ENCODE data around the gene TYSND1.

TYSND1 gene

GRCh38 chr10:70148516-70148915 is 2.0 kb upstream of the TYSND1 start:
- no peak for DNase-seq (ENCODE audit: low spot score in 2 of 2)
- Mint-ChIP-seq H3K27ac (no peak overlapping the region), H3K4me1 (peaks cover 13% of the 10 kb centered on the region), H3K9me3 (no peaks in the 10 kb centered on the region), H3K36me3 (peaks cover 16% of the 10 kb centered on the region), H3K4me3 (no peak overlapping the region), H3K27me3 (no peaks in the 10 kb centered on the region)
- ATAC-seq (ENCODE audit: low read depth): no peak

GRCh38 chr10:70147259-70147625 is 742 bp upstream of the TYSND1 start:
- Mint-ChIP-seq H3K4me3 (peak overlapping the region; percentile 83), H3K9me3 (no peaks in the 10 kb centered on the region), H3K27ac (peak overlapping the region; percentile 88), H3K36me3 (peaks cover 10% of the 10 kb centered on the region), H3K4me1 (peaks cover 22% of the 10 kb centered on the region), H3K27me3 (no peaks in the 10 kb centered on the region)
- ATAC-seq (ENCODE audit: low read depth) (no peak), DNase-seq (ENCODE audit: low spot score in 2 of 2) (no peak)

- Mint-ChIP-seq H3K4me3 (peak overlapping the region; percentile 83), H3K36me3 (peaks cover 7% of the 10 kb centered on the region), H3K27me3 (no peaks in the 10 kb centered on the region), H3K4me1 (peaks cover 22% of the 10 kb centered on the region), H3K9me3 (no peaks in the 10 kb centered on the region), H3K27ac (peak overlapping the region; percentile 88)
- DNase-seq (ENCODE audit: low spot score in 2 of 2): peak; percentile 62 to 71
- ATAC-seq (ENCODE audit: low read depth): peak; percentile 69
Observed at GRCh38 chr10:70145666-70146488, 623 bp downstream of the TYSND1 start.

- no peak for DNase-seq (ENCODE audit: low spot score in 2 of 2)
- peak overlapping the region; percentile 88 for H3K27ac Mint-ChIP-seq
Observed at GRCh38 chr10:70145166-70145665, 1.3 kb downstream of the TYSND1 start.

DNA sequence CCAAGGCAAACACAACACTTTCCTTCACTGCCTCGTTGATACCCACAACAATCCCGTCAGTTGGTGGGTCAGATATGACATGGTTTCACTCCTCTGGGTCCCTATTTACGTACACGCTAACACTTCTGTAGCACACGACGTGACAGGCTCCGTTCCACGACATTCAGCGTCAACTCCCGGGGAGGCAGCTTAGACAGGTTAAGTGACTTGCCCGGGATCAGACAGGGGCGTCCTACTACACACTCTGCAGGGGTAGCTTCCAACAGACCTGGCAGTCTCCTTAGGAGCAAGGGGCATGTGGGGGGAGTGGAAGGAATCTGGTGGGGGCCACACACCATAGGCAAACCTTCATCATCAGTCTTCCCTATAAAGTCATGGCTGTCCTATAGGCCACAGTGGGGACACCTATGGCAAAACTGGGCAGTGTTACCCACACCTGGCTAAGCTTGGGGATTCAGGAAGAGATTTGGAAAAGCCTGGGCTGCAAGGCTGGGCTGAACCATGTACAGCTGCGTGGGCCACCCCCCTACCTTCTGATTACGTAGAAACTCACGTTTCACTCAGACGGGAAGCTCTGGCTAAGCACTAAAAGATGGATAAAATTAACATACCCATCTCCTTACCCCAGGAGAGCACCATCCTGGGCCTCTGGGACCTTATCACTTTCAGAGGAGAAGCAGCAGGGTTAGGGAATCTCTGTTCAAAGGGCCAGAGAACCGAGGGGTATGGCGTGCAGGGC is 2.0 kb downstream of the TYSND1 start:
- DNase-seq (ENCODE audit: low spot score in 2 of 2): no peak
- peak overlapping the region; percentile 83 for H3K4me3 Mint-ChIP-seq
- no peaks in the 10 kb centered on the region for H3K9me3 Mint-ChIP-seq
- no peaks in the 10 kb centered on the region for H3K27me3 Mint-ChIP-seq
- peaks cover 7% of the 10 kb centered on the region for H3K36me3 Mint-ChIP-seq
- peaks cover 22% of the 10 kb centered on the region for H3K4me1 Mint-ChIP-seq
- H3K27ac Mint-ChIP-seq: peak overlapping the region; percentile 88
- ATAC-seq (ENCODE audit: low read depth): no peak

More at GRCh38 chr10:70145166-70145665, 1.3 kb downstream of the TYSND1 start:
- Mint-ChIP-seq H3K9me3 (no peaks in the 10 kb centered on the region), H3K27me3 (no peaks in the 10 kb centered on the region), H3K4me3 (peak overlapping the region; percentile 83), H3K36me3 (peaks cover 5% of the 10 kb centered on the region), H3K4me1 (peaks cover 22% of the 10 kb centered on the region)
- peak; percentile 6 for ATAC-seq (ENCODE audit: low read depth)

DNA sequence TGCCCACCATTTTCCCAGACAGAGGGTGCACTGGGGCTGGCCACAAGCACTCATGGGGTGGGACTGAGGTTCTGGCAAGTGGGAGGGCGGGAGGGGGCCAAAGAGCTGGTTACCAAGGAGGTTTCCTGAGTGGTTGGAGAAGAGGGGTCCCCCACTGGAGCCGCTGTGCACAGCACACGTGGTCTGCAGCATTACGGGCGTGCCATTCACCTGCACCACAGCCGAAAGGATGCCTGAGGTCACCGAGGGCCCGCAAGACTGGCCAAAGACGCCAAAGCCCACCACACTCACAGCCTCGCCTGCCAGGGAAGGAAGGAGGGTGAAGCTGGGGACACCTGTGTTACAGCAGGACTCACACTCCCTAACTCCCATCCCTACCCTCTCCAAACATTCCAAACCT is 3.9 kb downstream of the TYSND1 start:
- H3K27ac Mint-ChIP-seq: no peak overlapping the region
- no peak for ATAC-seq (ENCODE audit: low read depth)
- no peaks in the 10 kb centered on the region for H3K27me3 Mint-ChIP-seq
- peaks cover 9% of the 10 kb centered on the region for H3K36me3 Mint-ChIP-seq
- no peak for DNase-seq (ENCODE audit: low spot score in 2 of 2)
- peaks cover 22% of the 10 kb centered on the region for H3K4me1 Mint-ChIP-seq
- no peak overlapping the region for H3K4me3 Mint-ChIP-seq
- H3K9me3 Mint-ChIP-seq: no peaks in the 10 kb centered on the region

DNA sequence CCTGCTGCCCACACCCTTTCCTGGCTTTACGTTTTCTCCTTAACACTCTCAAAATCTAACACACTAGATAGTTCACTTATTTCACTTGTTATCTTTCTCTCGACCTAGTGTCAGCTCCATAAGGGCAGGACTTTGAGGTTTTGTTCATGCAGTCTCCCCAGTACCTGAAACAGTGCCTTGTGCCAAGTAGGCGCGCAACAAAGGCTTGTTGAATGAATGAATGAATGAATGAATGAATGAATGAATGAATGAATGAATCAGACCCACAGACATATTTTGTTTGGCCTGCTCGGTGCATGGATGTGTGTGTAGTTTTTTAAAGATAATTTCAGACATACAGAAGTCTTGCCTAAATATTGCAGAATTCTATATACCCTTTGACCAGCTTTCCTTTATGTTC is 6.2 kb downstream of the TYSND1 start:
- no peak overlapping the region for H3K4me3 Mint-ChIP-seq
- peaks cover 13% of the 10 kb centered on the region for H3K36me3 Mint-ChIP-seq
- peaks cover 22% of the 10 kb centered on the region for H3K4me1 Mint-ChIP-seq
- DNase-seq (ENCODE audit: low spot score in 2 of 2): no peak
- no peak for ATAC-seq (ENCODE audit: low read depth)
- no peak overlapping the region for H3K27ac Mint-ChIP-seq
- H3K27me3 Mint-ChIP-seq: no peaks in the 10 kb centered on the region
- no peaks in the 10 kb centered on the region for H3K9me3 Mint-ChIP-seq

- H3K4me1 Mint-ChIP-seq: peaks cover 19% of the 10 kb centered on the region
Observed at GRCh38 chr10:70139997-70140250, 6.6 kb downstream of the TYSND1 start.

DNA sequence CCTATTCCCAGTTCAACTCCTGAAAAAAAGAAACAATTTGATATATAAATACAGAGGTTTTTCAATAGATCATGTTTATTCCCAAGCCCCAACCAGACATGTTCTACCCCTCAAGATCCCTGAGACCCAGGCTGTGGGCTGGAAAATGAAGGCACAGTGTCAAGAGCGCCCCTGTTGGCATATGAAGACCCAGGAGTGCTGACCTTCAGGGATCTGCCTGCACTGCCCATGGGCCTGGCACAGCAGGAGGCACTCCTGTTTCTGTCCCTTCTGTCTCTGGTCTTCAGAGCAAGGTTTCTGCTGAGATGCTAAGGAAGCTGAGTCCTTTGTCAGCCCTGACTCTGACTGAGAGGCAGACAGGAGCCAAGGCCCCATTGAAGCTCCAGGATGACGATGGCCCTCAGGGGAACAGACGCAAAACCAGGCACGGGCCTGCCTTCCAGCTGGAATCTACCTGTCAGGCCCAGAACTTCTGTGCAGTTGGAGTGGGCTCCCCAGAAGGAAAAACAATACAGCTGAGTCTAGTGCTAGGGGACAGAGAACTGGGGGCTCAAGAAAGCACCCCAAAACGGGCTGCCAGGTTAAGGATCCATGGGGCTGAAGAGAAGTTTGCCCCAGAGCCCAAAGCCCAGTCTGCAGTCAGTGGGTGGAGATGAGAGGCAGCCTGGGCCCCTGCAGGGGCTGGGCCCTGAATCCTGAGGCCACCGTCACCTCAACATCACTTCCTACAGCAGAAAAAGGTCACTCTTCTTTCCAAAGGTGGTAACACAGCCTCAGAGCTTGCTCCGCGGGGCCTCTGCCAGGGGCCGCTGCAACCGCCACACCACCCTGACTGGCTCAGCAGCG is 7.1 kb downstream of the TYSND1 start:
- ATAC-seq (ENCODE audit: low read depth) (no peak), DNase-seq (ENCODE audit: low spot score in 2 of 2) (no peak)
- Mint-ChIP-seq H3K27ac (no peak overlapping the region), H3K4me1 (peaks cover 15% of the 10 kb centered on the region), H3K36me3 (peaks cover 15% of the 10 kb centered on the region), H3K4me3 (no peak overlapping the region), H3K27me3 (no peaks in the 10 kb centered on the region), H3K9me3 (no peaks in the 10 kb centered on the region)

More at GRCh38 chr10:70139997-70140250, 6.6 kb downstream of the TYSND1 start:
- no peaks in the 10 kb centered on the region for H3K27me3 Mint-ChIP-seq
- DNase-seq (ENCODE audit: low spot score in 2 of 2) (no peak), ATAC-seq (ENCODE audit: low read depth) (no peak)
- H3K27ac Mint-ChIP-seq: no peak overlapping the region
- no peaks in the 10 kb centered on the region for H3K9me3 Mint-ChIP-seq
- no peak overlapping the region for H3K4me3 Mint-ChIP-seq
- peaks cover 15% of the 10 kb centered on the region for H3K36me3 Mint-ChIP-seq

GRCh38 chr10:70137927-70138883 is 8.3 kb downstream of the TYSND1 start:
- Mint-ChIP-seq H3K4me3 (no peak overlapping the region), H3K27me3 (no peaks in the 10 kb centered on the region), H3K4me1 (peaks cover 11% of the 10 kb centered on the region), H3K27ac (no peak overlapping the region), H3K36me3 (peaks cover 19% of the 10 kb centered on the region), H3K9me3 (no peaks in the 10 kb centered on the region)
- DNase-seq (ENCODE audit: low spot score in 2 of 2) (no peak), ATAC-seq (ENCODE audit: low read depth) (no peak)

GRCh38 chr10:70137135-70137534 is 9.4 kb downstream of the TYSND1 start:
- Mint-ChIP-seq H3K4me1 (peaks cover 11% of the 10 kb centered on the region), H3K27ac (no peak overlapping the region), H3K27me3 (no peaks in the 10 kb centered on the region), H3K4me3 (no peak overlapping the region), H3K36me3 (peaks cover 20% of the 10 kb centered on the region), H3K9me3 (no peaks in the 10 kb centered on the region)
- no peak for ATAC-seq (ENCODE audit: low read depth)
- no peak for DNase-seq (ENCODE audit: low spot score in 2 of 2)

GRCh38 chr10:70135684-70136083 is 10.8 kb downstream of the TYSND1 start:
- ATAC-seq (ENCODE audit: low read depth): no peak
- no peak overlapping the region for H3K27ac Mint-ChIP-seq
- peaks cover 1% of the 10 kb centered on the region for H3K27me3 Mint-ChIP-seq

GRCh38 chr10:70135046-70135445 is 11.5 kb downstream of the TYSND1 start:
- DNase-seq (ENCODE audit: low spot score in 2 of 2) (no peak), ATAC-seq (ENCODE audit: low read depth) (no peak)
- Mint-ChIP-seq H3K27me3 (peaks cover 1% of the 10 kb centered on the region), H3K4me3 (no peak overlapping the region), H3K4me1 (peaks cover 15% of the 10 kb centered on the region), H3K9me3 (no peaks in the 10 kb centered on the region), H3K36me3 (peaks cover 20% of the 10 kb centered on the region), H3K27ac (no peak overlapping the region)

More at GRCh38 chr10:70135684-70136083, 10.8 kb downstream of the TYSND1 start:
- no peak overlapping the region for H3K4me3 Mint-ChIP-seq
- no peak for DNase-seq (ENCODE audit: low spot score in 2 of 2)
- peaks cover 23% of the 10 kb centered on the region for H3K36me3 Mint-ChIP-seq
- peaks cover 15% of the 10 kb centered on the region for H3K4me1 Mint-ChIP-seq
- no peaks in the 10 kb centered on the region for H3K9me3 Mint-ChIP-seq
